ENCODE results near the gene OR2AT4. TPM values are rescaled to one million over a fixed set of nuclear protein-coding genes. Genes with fewer than 3 reads are reported as not detected.
"Not testable (repeated sequence)": the region's sequence is repeated elsewhere in the genome, so short reads cannot be mapped to it uniquely, and the experiment has no call there.

The OR2AT4 gene
- total RNA-seq, 2 donors from 2014 or later, result not detected

- Histone ChIP-seq H3K4me3 (no peak overlapping the region), H3K9me3 (peaks cover 0 to 19% of the 10 kb centered on the region in 2 donors), H3K4me1 (no peaks in the 10 kb centered on the region), H3K36me3 (no peaks in the 10 kb centered on the region), H3K27me3 (no peaks in the 10 kb centered on the region), H3K27ac (no peak overlapping the region)
- no peak for TF ChIP-seq CTCF (IDR thresholded peaks at IDR 0.05)
- DNase-seq (ENCODE audit: low spot score), result no peak
These were observed 39.9 kb downstream of the OR2AT4 start for GRCh38 chr11:75056814-75057213.

DNA sequence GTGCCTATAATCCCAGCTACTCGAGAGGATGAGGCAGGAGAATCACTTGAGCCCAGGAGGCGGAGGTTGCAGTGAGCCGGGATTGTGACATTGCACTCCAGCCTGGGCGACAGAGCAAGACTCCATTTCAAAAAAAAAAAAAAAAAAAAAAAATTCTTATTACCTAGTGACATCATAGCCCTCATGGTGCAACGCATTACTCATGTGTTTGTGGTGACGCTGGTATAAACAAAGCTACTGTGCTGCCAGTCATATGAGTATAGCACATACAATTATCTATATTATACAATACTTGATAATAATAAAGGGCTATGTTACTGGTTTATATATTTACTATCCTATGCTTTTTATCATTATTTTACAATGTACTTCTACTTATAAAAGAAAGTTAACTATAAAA lies 41.2 kb downstream of the OR2AT4 start:
- H3K27me3 ChIP-seq, result no peaks in the 10 kb centered on the region
- no peak for TF ChIP-seq CTCF (IDR thresholded peaks at IDR 0.05)
- no peak overlapping the region for H3K4me3 ChIP-seq
- H3K36me3 ChIP-seq, result no peaks in the 10 kb centered on the region
- no peaks in the 10 kb centered on the region for H3K4me1 ChIP-seq
- DNase-seq (ENCODE audit: low spot score), result no peak
- H3K9me3 ChIP-seq, result peaks cover 0 to 19% of the 10 kb centered on the region in 2 donors
- no peak overlapping the region for H3K27ac ChIP-seq

DNA sequence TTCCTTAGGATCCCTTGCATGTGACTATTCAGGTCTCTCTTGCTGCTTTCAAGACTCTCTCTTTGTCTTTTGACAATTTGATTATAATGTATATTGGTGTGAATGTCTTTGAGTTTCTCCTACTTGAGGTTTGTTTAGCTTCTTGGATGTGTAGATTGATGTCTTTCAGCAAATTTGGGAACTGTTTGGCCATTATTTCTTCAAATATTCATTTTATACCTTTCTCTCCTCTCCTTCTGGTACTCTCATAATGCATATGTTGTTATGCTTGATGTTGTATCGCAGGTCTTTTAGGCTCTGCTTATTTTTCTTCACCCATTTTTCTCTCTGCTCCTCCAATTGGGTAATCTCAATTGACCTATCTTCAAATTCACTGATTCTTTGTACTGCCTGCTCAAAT lies 44.2 kb downstream of the OR2AT4 start:
- H3K4me1 ChIP-seq, result no peaks in the 10 kb centered on the region
- DNase-seq (ENCODE audit: low spot score), result no peak
- no peaks in the 10 kb centered on the region for H3K36me3 ChIP-seq
- no peak for TF ChIP-seq CTCF (IDR thresholded peaks at IDR 0.05)
- H3K9me3 ChIP-seq, result peaks cover 0 to 19% of the 10 kb centered on the region in 2 donors
- H3K27ac ChIP-seq, result no peak overlapping the region
- no peaks in the 10 kb centered on the region for H3K27me3 ChIP-seq
- no peak overlapping the region for H3K4me3 ChIP-seq

DNA sequence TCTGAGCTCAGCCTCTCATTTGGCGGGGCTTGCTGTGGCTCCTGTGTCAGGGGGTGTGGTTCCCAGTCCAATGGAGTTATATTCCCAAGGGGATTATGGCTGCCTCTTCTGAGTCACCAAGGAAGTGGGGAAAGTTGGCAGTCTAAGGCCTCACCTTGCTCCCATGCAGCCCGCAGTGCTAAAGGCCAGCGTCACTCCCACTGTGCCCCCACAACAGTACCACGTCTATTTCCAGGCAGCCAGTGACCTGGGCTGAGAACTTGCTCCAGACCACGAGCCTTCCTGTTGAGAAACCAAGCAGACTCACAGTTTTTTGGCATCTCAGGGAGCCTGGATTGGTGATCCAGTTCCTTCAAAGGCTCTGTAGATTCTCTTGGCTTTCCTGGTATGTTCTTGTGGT lies 45.6 kb downstream of the OR2AT4 start:
- no peaks in the 10 kb centered on the region for H3K4me1 ChIP-seq
- no peak overlapping the region for H3K27ac ChIP-seq
- DNase-seq (ENCODE audit: low spot score), result no peak
- H3K27me3 ChIP-seq, result no peaks in the 10 kb centered on the region
- no peak for TF ChIP-seq CTCF (IDR thresholded peaks at IDR 0.05)
- peaks cover 0 to 19% of the 10 kb centered on the region in 2 donors for H3K9me3 ChIP-seq
- no peaks in the 10 kb centered on the region for H3K36me3 ChIP-seq
- H3K4me3 ChIP-seq, result no peak overlapping the region

DNA sequence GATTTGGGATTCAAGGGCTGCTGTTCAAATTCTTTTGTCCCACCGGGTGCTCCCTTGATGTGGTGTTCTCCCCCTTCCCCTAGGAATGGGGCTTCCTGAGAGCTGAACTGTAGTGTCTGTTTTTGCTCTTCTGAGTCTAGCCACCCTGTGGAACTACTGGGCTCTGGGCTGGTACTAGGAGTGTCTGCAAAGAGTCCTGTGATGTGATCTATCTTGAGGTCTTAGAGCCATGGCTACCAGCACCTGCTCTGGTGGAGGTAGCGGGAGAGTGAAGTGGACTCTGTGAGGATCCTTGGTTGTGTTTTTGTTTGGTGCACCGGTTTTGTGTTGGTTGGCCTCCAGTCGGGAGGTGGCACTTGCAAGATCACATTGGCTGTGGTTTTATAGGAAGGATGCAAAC lies 46.2 kb downstream of the OR2AT4 start:
- TF ChIP-seq CTCF (IDR thresholded peaks at IDR 0.05), result no peak
- Histone ChIP-seq H3K27ac (no peak overlapping the region), H3K4me1 (no peaks in the 10 kb centered on the region), H3K9me3 (peaks cover 0 to 19% of the 10 kb centered on the region in 2 donors), H3K4me3 (no peak overlapping the region), H3K36me3 (no peaks in the 10 kb centered on the region), H3K27me3 (no peaks in the 10 kb centered on the region)
- no peak for DNase-seq (ENCODE audit: low spot score)

- not testable (repeated sequence) for H3K36me3 ChIP-seq; H3K4me3 ChIP-seq; H3K27me3 ChIP-seq; H3K27ac ChIP-seq; DNase-seq (ENCODE audit: low spot score); H3K4me1 ChIP-seq
- peaks cover 0 to 19% of the 10 kb centered on the region in 2 donors for H3K9me3 ChIP-seq
These were observed 47.0 kb downstream of the OR2AT4 start for GRCh38 chr11:75049501-75050266.

All from right atrium auricular region (tissue), 2 donors.